ENCODE results near the gene PAFAH2.

DNA sequence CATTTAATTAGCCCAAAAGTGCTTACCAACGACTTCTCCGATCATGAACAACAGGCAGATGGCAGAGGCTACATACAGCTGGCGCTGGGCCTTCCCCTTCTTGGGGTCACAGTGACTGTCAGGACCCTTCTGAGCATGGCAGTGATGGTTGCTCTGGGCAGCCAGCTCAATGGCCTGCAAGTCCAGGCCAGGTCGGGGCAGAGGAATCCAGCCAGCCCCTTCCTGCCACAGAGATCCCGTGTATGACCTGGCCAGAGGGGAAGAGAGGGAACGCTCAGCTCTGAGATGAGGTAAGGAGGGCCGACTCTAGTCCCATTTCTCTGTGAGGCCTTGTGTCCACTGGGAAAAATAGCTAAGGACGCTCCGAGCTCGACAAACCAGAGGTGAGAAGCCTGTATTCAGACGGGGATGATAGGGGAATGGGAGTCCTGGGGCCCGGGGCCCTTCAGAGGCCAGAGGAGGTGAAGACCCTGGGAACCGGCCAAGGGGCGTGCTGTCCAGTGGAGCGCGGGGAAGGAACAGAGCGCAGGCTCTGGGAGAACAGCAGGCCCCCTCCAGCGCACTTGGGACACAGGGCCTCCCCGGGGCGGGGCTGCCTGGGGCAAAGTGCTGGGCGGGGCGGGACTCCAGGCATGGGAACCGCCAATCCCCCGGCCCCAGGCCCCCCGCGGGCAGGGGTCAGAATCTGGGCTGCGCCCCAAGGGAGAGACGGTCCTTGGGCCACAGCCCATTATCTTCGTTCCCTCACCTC is 47.3 kb upstream of the PAFAH2 start:
- TF ChIP-seq, protein P1, sequence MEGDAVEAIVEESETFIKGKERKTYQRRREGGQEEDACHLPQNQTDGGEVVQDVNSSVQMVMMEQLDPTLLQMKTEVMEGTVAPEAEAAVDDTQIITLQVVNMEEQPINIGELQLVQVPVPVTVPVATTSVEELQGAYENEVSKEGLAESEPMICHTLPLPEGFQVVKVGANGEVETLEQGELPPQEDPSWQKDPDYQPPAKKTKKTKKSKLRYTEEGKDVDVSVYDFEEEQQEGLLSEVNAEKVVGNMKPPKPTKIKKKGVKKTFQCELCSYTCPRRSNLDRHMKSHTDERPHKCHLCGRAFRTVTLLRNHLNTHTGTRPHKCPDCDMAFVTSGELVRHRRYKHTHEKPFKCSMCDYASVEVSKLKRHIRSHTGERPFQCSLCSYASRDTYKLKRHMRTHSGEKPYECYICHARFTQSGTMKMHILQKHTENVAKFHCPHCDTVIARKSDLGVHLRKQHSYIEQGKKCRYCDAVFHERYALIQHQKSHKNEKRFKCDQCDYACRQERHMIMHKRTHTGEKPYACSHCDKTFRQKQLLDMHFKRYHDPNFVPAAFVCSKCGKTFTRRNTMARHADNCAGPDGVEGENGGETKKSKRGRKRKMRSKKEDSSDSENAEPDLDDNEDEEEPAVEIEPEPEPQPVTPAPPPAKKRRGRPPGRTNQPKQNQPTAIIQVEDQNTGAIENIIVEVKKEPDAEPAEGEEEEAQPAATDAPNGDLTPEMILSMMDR (IDR thresholded peaks at IDR 0.05): no peak
- no peak for TF ChIP-seq ZFX (IDR thresholded peaks at IDR 0.05; ENCODE audit: borderline replicate concordance)

All from 22Rv1 (cell line).